Activated CD4-positive, alpha-beta memory T cell treated with anti-CD3 and anti-CD28 coated beads for 36 hours (primary cell): ENCODE measurements around the gene OR4N5. TPM values are rescaled to one million over a fixed set of nuclear protein-coding genes. Genes with fewer than 3 reads are reported as not detected.
"Not testable (repeated sequence)": the region's sequence is repeated elsewhere in the genome, so short reads cannot be mapped to it uniquely, and the experiment has no call there.

Experiments used
- CTCF ChIA-PET: fragments of 350-600 bp; sonication (Branson Sonifier 250); formaldehyde crosslinking; loops from one replicate; lab custom pipeline; 2021; ENCODE audit warnings: antibody characterized with exemption, inconsistent platforms; lab: Charles Lee
- POLR2A ChIA-PET: fragments of 350-600 bp; sonication (Branson Sonifier 250); formaldehyde crosslinking; loops from one replicate; lab custom pipeline; 2021; ENCODE audit warnings: antibody characterized with exemption; lab: Charles Lee
- DNase-seq: peaks from one replicate; pipeline ENCODE4 v3.0.0-alpha.2; 2020
- H3K27ac Mint-ChIP-seq: one replicate; pipeline ENCODE4 v1.8.0; 2021; ENCODE audit warnings: mixed read lengths
- H3K27me3 Mint-ChIP-seq: one replicate; pipeline ENCODE4 v1.8.0; 2021; ENCODE audit warnings: mixed read lengths
- H3K36me3 Mint-ChIP-seq: one replicate; pipeline ENCODE4 v1.8.0; 2021; ENCODE audit warnings: mixed read lengths
- H3K4me1 Mint-ChIP-seq: one replicate; pipeline ENCODE4 v1.8.0; 2021; ENCODE audit warnings: low read depth, mixed read lengths
- H3K4me3 Mint-ChIP-seq: one replicate; pipeline ENCODE4 v1.8.0; 2021; ENCODE audit warnings: mild to moderate bottlenecking, mixed read lengths
- H3K9me3 Mint-ChIP-seq: one replicate; pipeline ENCODE4 v1.8.0; 2021; ENCODE audit warnings: mixed read lengths
- intact Hi-C: fragments of 100-400 bp; cut with micrococcal nuclease; formaldehyde crosslinking; loops from one replicate; pipeline ENCODE4 v1.15.1; 2023
- total RNA-seq, 2 experiments: library from RNA; stranded (reverse); gene quantifications; one replicate each; pipeline ENCODE4 v1.2.3, GENCODE V29; 2021

The OR4N5 gene
- total RNA-seq, 2 experiments from 2014 or later, result not detected

- DNase-seq, H3K4me1 Mint-ChIP-seq, POLR2A ChIA-PET, H3K4me3 Mint-ChIP-seq, H3K27ac Mint-ChIP-seq, H3K36me3 Mint-ChIP-seq, H3K27me3 Mint-ChIP-seq, CTCF ChIA-PET, intact Hi-C loops: not testable (repeated sequence)
- H3K9me3 Mint-ChIP-seq, result peaks cover 12% of the 10 kb centered on the region
These were observed 31.2 kb downstream of the OR4N5 start for GRCh38 chr14:20169852-20170251.

DNA sequence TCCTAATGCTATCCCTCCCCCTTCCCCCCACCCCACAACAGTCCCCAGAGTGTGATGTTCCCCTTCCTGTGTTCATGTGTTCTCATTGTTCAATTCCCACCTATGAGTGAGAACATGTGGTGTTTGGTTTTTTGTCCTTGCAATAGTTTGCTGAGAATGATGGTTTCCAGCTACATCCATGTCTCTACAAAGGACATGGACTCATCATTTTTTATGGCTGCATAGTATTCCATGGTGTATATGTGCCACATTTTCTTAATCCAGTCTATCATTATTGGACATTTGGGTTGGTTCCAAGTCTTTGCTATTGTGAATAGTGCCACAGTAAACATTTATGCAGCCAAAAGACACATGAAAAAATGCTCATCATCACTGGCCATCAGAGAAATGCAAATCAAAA lies 35.6 kb downstream of the OR4N5 start:
- H3K9me3 Mint-ChIP-seq, H3K27me3 Mint-ChIP-seq, H3K4me3 Mint-ChIP-seq, POLR2A ChIA-PET, intact Hi-C loops, H3K27ac Mint-ChIP-seq, H3K36me3 Mint-ChIP-seq, CTCF ChIA-PET, H3K4me1 Mint-ChIP-seq, DNase-seq: not testable (repeated sequence)

- Mint-ChIP-seq H3K27me3 (peaks cover 4% of the 10 kb centered on the region), H3K27ac (no peak overlapping the region), H3K4me1 (no peaks in the 10 kb centered on the region), H3K36me3 (no peaks in the 10 kb centered on the region), H3K4me3 (no peak overlapping the region), H3K9me3 (no peaks in the 10 kb centered on the region)
- ChIA-PET POLR2A (no interaction called here), CTCF (no interaction called here)
- intact Hi-C loops, result no loop called here
- no peak for DNase-seq
These were observed 37.7 kb downstream of the OR4N5 start for GRCh38 chr14:20176330-20176729.

DNA sequence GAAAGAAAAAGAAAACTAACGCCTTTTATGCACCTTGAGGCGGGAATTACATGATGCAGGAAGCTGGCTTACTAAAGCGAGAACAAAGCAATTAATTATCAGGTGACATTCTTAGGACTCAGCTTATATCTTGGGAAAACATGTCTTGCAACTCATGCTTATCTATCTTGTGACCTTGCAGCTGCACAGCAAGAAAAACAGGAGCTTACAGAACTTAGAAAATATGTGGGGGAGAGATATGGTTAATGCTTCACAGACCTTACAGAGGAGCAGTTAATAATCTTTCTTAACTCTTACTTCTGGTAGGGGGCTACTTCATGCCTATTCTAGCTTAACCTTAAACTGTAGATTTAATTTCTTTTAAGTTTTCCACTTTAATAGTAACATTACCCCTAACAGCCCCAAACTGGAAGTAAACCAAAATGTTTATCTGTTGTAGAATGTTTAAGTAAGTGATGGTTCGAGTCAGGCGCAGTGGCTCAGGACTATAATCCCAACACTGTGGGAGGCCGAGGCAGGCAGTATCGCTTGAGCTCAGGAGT lies 38.9 kb downstream of the OR4N5 start:
- Mint-ChIP-seq H3K9me3 (no peaks in the 10 kb centered on the region), H3K36me3 (no peaks in the 10 kb centered on the region), H3K4me3 (no peak overlapping the region), H3K27ac (no peak overlapping the region), H3K27me3 (peaks cover 4% of the 10 kb centered on the region), H3K4me1 (no peaks in the 10 kb centered on the region)
- CTCF ChIA-PET, result no interaction called here
- intact Hi-C loops, result no loop called here
- POLR2A ChIA-PET, result no interaction called here
- DNase-seq, result no peak

- ChIA-PET POLR2A (no interaction called here), CTCF (no interaction called here)
- intact Hi-C loops, result no loop called here
- H3K4me1 Mint-ChIP-seq, result no peaks in the 10 kb centered on the region
- H3K27me3 Mint-ChIP-seq, result peaks cover 4% of the 10 kb centered on the region
- H3K36me3 Mint-ChIP-seq, result no peaks in the 10 kb centered on the region
- no peak overlapping the region for H3K4me3 Mint-ChIP-seq
- H3K9me3 Mint-ChIP-seq, result no peaks in the 10 kb centered on the region
- H3K27ac Mint-ChIP-seq, result no peak overlapping the region
- no peak for DNase-seq
These were observed 40.6 kb downstream of the OR4N5 start for GRCh38 chr14:20179218-20179617.

- Mint-ChIP-seq H3K27ac (no peak overlapping the region), H3K27me3 (peaks cover 4% of the 10 kb centered on the region), H3K4me1 (no peaks in the 10 kb centered on the region), H3K4me3 (no peak overlapping the region), H3K9me3 (no peaks in the 10 kb centered on the region), H3K36me3 (no peaks in the 10 kb centered on the region)
- DNase-seq, result no peak
- ChIA-PET CTCF (no interaction called here), POLR2A (no interaction called here)
- intact Hi-C loops, result no loop called here
These were observed 41.3 kb downstream of the OR4N5 start for GRCh38 chr14:20179880-20180279.

- no peak overlapping the region for H3K4me3 Mint-ChIP-seq
- no peaks in the 10 kb centered on the region for H3K4me1 Mint-ChIP-seq
- peaks cover 4% of the 10 kb centered on the region for H3K27me3 Mint-ChIP-seq
- H3K36me3 Mint-ChIP-seq, result no peaks in the 10 kb centered on the region
- intact Hi-C loops, result no loop called here
- POLR2A ChIA-PET, result no interaction called here
- no peak for DNase-seq
- CTCF ChIA-PET, result no interaction called here
- no peaks in the 10 kb centered on the region for H3K9me3 Mint-ChIP-seq
- no peak overlapping the region for H3K27ac Mint-ChIP-seq
These were observed 41.9 kb downstream of the OR4N5 start for GRCh38 chr14:20180486-20180885.

DNA sequence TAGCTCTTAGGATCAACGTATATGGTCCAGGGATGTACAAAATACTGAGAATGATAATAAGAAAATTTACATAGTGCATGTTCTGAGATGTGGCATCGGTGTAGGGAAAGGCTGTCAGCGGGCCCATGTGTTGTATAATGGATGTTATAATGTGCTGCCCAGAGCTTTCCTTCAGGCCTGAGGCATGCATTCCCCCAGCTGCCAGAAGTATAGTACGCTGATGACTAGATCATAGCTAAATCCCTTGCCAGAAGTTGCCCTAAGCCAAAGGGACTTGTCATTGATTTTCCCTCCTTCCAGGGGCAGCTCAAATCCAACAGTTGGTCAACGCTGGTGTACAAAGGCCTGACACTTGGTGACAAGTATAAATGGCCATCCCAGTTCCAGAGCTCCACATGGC lies 45.6 kb downstream of the OR4N5 start:
- DNase-seq, result no peak
- H3K27me3 Mint-ChIP-seq, result peaks cover 1% of the 10 kb centered on the region
- H3K4me3 Mint-ChIP-seq, result no peak overlapping the region
- ChIA-PET CTCF (no interaction called here), POLR2A (no interaction called here)
- no peaks in the 10 kb centered on the region for H3K9me3 Mint-ChIP-seq
- no peaks in the 10 kb centered on the region for H3K4me1 Mint-ChIP-seq
- H3K27ac Mint-ChIP-seq, result no peak overlapping the region
- intact Hi-C loops, result no loop called here
- no peaks in the 10 kb centered on the region for H3K36me3 Mint-ChIP-seq

GRCh38 chr14:20190596-20190995 lies 52.0 kb downstream of the OR4N5 start, which contains the start of gene OR11G2:
OR11G2 (plus strand) TSS chr14:20190896; CDS start chr14:20197438, 6,542 bp downstream.
- intact Hi-C loops, result no loop called here
- H3K27me3 Mint-ChIP-seq, result peaks cover 1% of the 10 kb centered on the region
- H3K27ac Mint-ChIP-seq, result no peak within 1 kb of the TSS
- no peaks in the 10 kb centered on the region for H3K9me3 Mint-ChIP-seq
- H3K36me3 Mint-ChIP-seq, result no peaks in the 10 kb centered on the region
- H3K4me3 Mint-ChIP-seq, result no peak within 1 kb of the TSS
- POLR2A ChIA-PET, result no interaction called here
- CTCF ChIA-PET, result no interaction called here
- no peak for DNase-seq
- no peaks in the 10 kb centered on the region for H3K4me1 Mint-ChIP-seq

GRCh38 chr14:20191396-20191795 lies 52.8 kb downstream of the OR4N5 start:
- H3K27ac Mint-ChIP-seq, result no peak overlapping the region
- DNase-seq, result no peak
- H3K4me3 Mint-ChIP-seq, result no peak overlapping the region
- CTCF ChIA-PET, result no interaction called here
- H3K4me1 Mint-ChIP-seq, result no peaks in the 10 kb centered on the region
- no peaks in the 10 kb centered on the region for H3K36me3 Mint-ChIP-seq
- intact Hi-C loops, result no loop called here
- POLR2A ChIA-PET, result no interaction called here
- H3K9me3 Mint-ChIP-seq, result no peaks in the 10 kb centered on the region
- H3K27me3 Mint-ChIP-seq, result no peaks in the 10 kb centered on the region

DNA sequence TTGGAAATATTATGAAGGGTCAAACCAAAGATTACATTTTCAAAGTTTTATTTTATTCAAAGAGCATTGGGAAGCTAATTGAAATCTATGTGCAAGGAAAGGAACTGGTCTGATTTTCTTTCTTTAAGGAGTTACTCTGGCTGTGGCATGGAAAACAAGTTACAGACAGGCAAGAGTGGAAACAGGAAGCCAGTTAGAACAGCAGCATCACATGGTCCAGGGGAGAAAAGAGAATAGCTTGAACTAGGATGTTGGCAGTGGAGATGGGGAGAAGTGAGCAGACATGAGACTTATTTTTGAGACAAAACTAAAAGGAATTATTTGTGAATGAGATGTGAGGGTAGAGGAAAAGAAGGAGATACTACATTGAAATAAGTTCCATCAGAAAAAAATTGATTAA lies 55.5 kb downstream of the OR4N5 start:
- peaks cover 2% of the 10 kb centered on the region for H3K27me3 Mint-ChIP-seq
- POLR2A ChIA-PET, result no interaction called here
- no peaks in the 10 kb centered on the region for H3K4me1 Mint-ChIP-seq
- DNase-seq, result no peak
- no peak overlapping the region for H3K27ac Mint-ChIP-seq
- CTCF ChIA-PET, result no interaction called here
- no peaks in the 10 kb centered on the region for H3K36me3 Mint-ChIP-seq
- no peak overlapping the region for H3K4me3 Mint-ChIP-seq
- intact Hi-C loops, result no loop called here
- H3K9me3 Mint-ChIP-seq, result no peaks in the 10 kb centered on the region
